Thyroid gland (tissue), 4 donors: ENCODE measurements around the gene TSHZ1.

Source experiments
- CTCF ChIP-seq, 6 experiments: fragments of 200-600 bp in 3 of 6; fragments of 450-650 bp in 3 of 6; sonication (generic) in 3 of 6; IDR thresholded peaks; one replicate each; pipeline ENCODE4 v1.5.1; 2016 to 2019; ENCODE audit warnings: antibody characterized with exemption in 6 of 6, mild to moderate bottlenecking in 2 of 6, inconsistent platforms in 1 of 6, moderate library complexity in 1 of 6
- POLR2A ChIP-seq, 2 donors: fragments of 450-650 bp; IDR thresholded peaks; one replicate each; pipeline ENCODE4 v1.6.1; 2017; ENCODE audit warnings: antibody characterized with exemption in 2 of 2, mild to moderate bottlenecking in 2 of 2, moderate library complexity in 1 of 2

- no peak for TF ChIP-seq CTCF (IDR thresholded peaks at IDR 0.05)
- no peak for TF ChIP-seq POLR2A (IDR thresholded peaks at IDR 0.05)
These were observed 12.6 kb upstream of the TSHZ1 start for GRCh38 chr18:75198036-75198435.
